Panc1 (cell line): ENCODE measurements around the gene HBB. TPM values are rescaled to one million over a fixed set of nuclear protein-coding genes. Genes with fewer than 3 reads are reported as not detected.

Source experiments
- ATAC-seq: fragments of 200-7000 bp; cut with Tn5 transposase; 2 replicates; pipeline ENCODE4 v1.9.1; 2020; ENCODE audit warnings: mild to moderate bottlenecking, moderate library complexity
- BruUV-seq: library from RNA; stranded (reverse); fragments of 400-500 nt; replicated peaks from 2 replicates; lab custom pipeline; 2021; lab: Mats Ljungman, UMichigan
- CTCF ChIA-PET: fragments of 300-600 bp; sonication (Branson Sonifier 250); formaldehyde crosslinking; loops from one replicate; lab custom pipeline; 2022; ENCODE audit warnings: antibody characterized with exemption; lab: Charles Lee
- POLR2A ChIA-PET: fragments of 300-600 bp; sonication (Branson Sonifier 250); formaldehyde crosslinking; loops from one replicate; lab custom pipeline; 2022; ENCODE audit warnings: antibody characterized with exemption; lab: Charles Lee
- DNase-seq: peaks from one replicate; pipeline ENCODE4 v3.0.0-alpha.2; 2010; ENCODE audit warnings: low read depth, low spot score
- H3K27ac ChIP-seq: 2 replicates; pipeline ENCODE4 v1.5.1; 2011; ENCODE audit warnings: mild to moderate bottlenecking, low read length, inconsistent platforms
- H3K27me3 ChIP-seq: fragments of 200-500 bp; sonication (Bioruptor generic); 2 replicates; pipeline ENCODE4 v1.6.0; 2014; ENCODE audit warnings: low read length, inconsistent platforms; ENCODE audit not compliant: control insufficient read depth, insufficient read depth
- H3K36me3 ChIP-seq: fragments of 200-500 bp; sonication (Bioruptor generic); 2 replicates; pipeline ENCODE4 v1.5.1; 2014; ENCODE audit warnings: inconsistent platforms, mild to moderate bottlenecking, low read length, moderate library complexity; ENCODE audit not compliant: control insufficient read depth, insufficient read depth
- H3K4me1 ChIP-seq: 2 replicates; pipeline ENCODE4 v1.5.1; 2011; ENCODE audit warnings: inconsistent platforms, mild to moderate bottlenecking, low read length, moderate library complexity; ENCODE audit not compliant: control insufficient read depth, insufficient read depth
- H3K4me3 ChIP-seq, 2 experiments: 2 replicates each; pipeline ENCODE4 v1.5.1; 2011 to 2012; ENCODE audit warnings: low read depth in 2 of 2, low read length in 2 of 2, mild to moderate bottlenecking in 2 of 2, inconsistent platforms in 1 of 2, moderate library complexity in 1 of 2
- H3K9me3 ChIP-seq: fragments of 200-500 bp; sonication (Bioruptor generic); 2 replicates; pipeline ENCODE4 v1.5.1; 2014; ENCODE audit warnings: low read depth, mild to moderate bottlenecking, inconsistent platforms, low read length, moderate library complexity; ENCODE audit not compliant: control insufficient read depth, insufficient read depth
- POLR2AphosphoS5 ChIP-seq: IDR thresholded peaks from 2 replicates; pipeline ENCODE4 v1.6.1; 2012; ENCODE audit warnings: mild to moderate bottlenecking, low read depth, low read length, moderate library complexity
- SIN3A ChIP-seq: IDR thresholded peaks from 2 replicates; pipeline ENCODE4 v1.6.1; 2012; ENCODE audit warnings: low read depth, mild to moderate bottlenecking, low read length, moderate library complexity, borderline replicate concordance; ENCODE audit not compliant: insufficient read depth
- TCF7L2 ChIP-seq: IDR thresholded peaks from 2 replicates; pipeline ENCODE4 v1.6.1; 2011; ENCODE audit warnings: mild to moderate bottlenecking, low read depth, low read length, inconsistent platforms
- in situ Hi-C: cut with HindIII; loops from 2 replicates; pipeline ENCODE4 v1.10.0; 2016; ENCODE audit warnings: low sequenced_read_pairs, low pct_unique_long_range_greater_than_20kb
- intact Hi-C: fragments of 100-400 bp; cut with micrococcal nuclease; formaldehyde crosslinking; loops from one replicate; pipeline ENCODE4 v1.10.0; 2022; ENCODE audit not compliant: unreplicated experiment
- total RNA-seq: library from RNA; stranded (reverse); gene quantifications from one replicate; pipeline ENCODE4 v1.2.1, GENCODE V29; 2021; ENCODE audit not compliant: unreplicated experiment
- TF ChIP-seq, protein P1 (sequence below): fragments of 450-650 bp; IDR thresholded peaks from 2 replicates; pipeline ENCODE4 v1.5.1; 2017; ENCODE audit warnings: mild to moderate bottlenecking
- TF ChIP-seq, protein P2 (sequence below), 2 experiments: IDR thresholded peaks; 2 replicates each; pipeline ENCODE4 v1.6.1; 2011 to 2012; ENCODE audit warnings: low read depth in 2 of 2, control low read depth in 1 of 2, low read length in 1 of 2, mild to moderate bottlenecking in 1 of 2, moderate library complexity in 1 of 2; ENCODE audit not compliant: insufficient read depth in 1 of 2

The HBB gene
- total RNA-seq, 1 experiment from 2014 or later = 0.72 TPM

DNA sequence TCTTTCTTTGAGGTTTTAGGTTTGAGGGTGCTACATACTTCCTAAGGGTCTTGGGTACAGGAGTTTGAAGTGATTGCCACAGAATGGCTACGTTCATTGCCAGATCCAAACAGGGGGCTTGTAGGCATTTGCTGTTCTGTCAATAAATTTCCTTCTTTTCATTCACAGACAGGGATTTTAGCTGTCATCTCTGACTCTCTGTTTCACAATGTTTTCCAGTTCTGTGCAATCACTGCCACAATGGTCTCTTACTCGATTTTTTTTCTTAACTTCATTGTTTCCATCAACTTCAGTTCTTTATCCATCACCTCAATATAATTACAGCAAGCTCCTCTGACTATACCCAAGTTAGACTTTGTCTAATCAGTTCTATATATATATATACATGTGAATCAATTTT is 13.6 kb upstream of the HBB start:
- POLR2A ChIA-PET = no interaction called here
- H3K9me3 ChIP-seq = no peaks in the 10 kb centered on the region
- ATAC-seq = no peak
- H3K27ac ChIP-seq = no peak overlapping the region
- H3K27me3 ChIP-seq = peaks cover 4% of the 10 kb centered on the region; the same call in 1 of the 2 replicates
- TF ChIP-seq, protein P1, sequence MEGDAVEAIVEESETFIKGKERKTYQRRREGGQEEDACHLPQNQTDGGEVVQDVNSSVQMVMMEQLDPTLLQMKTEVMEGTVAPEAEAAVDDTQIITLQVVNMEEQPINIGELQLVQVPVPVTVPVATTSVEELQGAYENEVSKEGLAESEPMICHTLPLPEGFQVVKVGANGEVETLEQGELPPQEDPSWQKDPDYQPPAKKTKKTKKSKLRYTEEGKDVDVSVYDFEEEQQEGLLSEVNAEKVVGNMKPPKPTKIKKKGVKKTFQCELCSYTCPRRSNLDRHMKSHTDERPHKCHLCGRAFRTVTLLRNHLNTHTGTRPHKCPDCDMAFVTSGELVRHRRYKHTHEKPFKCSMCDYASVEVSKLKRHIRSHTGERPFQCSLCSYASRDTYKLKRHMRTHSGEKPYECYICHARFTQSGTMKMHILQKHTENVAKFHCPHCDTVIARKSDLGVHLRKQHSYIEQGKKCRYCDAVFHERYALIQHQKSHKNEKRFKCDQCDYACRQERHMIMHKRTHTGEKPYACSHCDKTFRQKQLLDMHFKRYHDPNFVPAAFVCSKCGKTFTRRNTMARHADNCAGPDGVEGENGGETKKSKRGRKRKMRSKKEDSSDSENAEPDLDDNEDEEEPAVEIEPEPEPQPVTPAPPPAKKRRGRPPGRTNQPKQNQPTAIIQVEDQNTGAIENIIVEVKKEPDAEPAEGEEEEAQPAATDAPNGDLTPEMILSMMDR = no peak
- TF ChIP-seq SIN3A (no peak), POLR2AphosphoS5 (no peak), TCF7L2 (no peak)
- TF ChIP-seq, protein P2, sequence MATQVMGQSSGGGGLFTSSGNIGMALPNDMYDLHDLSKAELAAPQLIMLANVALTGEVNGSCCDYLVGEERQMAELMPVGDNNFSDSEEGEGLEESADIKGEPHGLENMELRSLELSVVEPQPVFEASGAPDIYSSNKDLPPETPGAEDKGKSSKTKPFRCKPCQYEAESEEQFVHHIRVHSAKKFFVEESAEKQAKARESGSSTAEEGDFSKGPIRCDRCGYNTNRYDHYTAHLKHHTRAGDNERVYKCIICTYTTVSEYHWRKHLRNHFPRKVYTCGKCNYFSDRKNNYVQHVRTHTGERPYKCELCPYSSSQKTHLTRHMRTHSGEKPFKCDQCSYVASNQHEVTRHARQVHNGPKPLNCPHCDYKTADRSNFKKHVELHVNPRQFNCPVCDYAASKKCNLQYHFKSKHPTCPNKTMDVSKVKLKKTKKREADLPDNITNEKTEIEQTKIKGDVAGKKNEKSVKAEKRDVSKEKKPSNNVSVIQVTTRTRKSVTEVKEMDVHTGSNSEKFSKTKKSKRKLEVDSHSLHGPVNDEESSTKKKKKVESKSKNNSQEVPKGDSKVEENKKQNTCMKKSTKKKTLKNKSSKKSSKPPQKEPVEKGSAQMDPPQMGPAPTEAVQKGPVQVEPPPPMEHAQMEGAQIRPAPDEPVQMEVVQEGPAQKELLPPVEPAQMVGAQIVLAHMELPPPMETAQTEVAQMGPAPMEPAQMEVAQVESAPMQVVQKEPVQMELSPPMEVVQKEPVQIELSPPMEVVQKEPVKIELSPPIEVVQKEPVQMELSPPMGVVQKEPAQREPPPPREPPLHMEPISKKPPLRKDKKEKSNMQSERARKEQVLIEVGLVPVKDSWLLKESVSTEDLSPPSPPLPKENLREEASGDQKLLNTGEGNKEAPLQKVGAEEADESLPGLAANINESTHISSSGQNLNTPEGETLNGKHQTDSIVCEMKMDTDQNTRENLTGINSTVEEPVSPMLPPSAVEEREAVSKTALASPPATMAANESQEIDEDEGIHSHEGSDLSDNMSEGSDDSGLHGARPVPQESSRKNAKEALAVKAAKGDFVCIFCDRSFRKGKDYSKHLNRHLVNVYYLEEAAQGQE (IDR thresholded peaks at IDR 0.05; ENCODE audit: insufficient read depth in 1 of 2, low read depth in 2 of 2, low read length in 1 of 2) = no peak
- intact Hi-C loops = no loop called here
- H3K4me1 ChIP-seq = no peaks in the 10 kb centered on the region
- in situ Hi-C loops = no loop called here
- no peak overlapping the region for H3K4me3 ChIP-seq
- CTCF ChIA-PET = no interaction called here
- DNase-seq = no peak
- no peaks in the 10 kb centered on the region for H3K36me3 ChIP-seq
- BruUV-seq = no TSS peak

DNA sequence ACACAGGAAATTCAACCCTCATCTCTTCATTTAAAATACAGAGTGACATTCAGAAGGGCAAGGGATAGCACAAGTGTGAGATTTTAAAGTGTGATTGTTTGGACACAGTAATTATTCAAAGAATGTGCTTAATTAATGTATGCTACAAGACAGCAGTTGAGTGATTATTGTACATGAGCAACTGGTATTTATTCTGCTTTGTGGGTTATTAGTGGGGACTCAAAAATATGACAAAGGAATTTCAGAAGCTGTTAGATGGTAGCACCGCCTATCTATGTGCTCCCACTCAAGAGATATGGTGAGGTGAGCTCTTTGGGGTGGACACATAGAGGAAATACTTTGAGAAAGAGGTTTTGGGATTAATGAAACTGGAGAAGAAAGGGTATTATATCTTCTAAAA is 13.2 kb upstream of the HBB start:
- no TSS peak for BruUV-seq
- TF ChIP-seq, protein P1 = no peak
- TF ChIP-seq, protein P2 (IDR thresholded peaks at IDR 0.05; ENCODE audit: insufficient read depth in 1 of 2, low read depth in 2 of 2, low read length in 1 of 2) = no peak
- no peak for TF ChIP-seq SIN3A
- no peak for TF ChIP-seq POLR2AphosphoS5
- TF ChIP-seq TCF7L2 = no peak
- in situ Hi-C loops = no loop called here
- Histone ChIP-seq H3K9me3 (no peaks in the 10 kb centered on the region), H3K27me3 (peaks cover 4% of the 10 kb centered on the region; the same call in 1 of the 2 replicates), H3K27ac (no peak overlapping the region), H3K36me3 (no peaks in the 10 kb centered on the region), H3K4me1 (no peaks in the 10 kb centered on the region), H3K4me3 (no peak overlapping the region)
- intact Hi-C loops = no loop called here
- no peak for DNase-seq
- ATAC-seq = no peak
- POLR2A ChIA-PET = no interaction called here
- CTCF ChIA-PET = interaction anchor here (0.5 kb wide), 1 partner anchor 333 kb away, joined by 3 read pairs; no protein-coding TSS in a partner anchor
